ENCODE measurements around the gene NRG2. TPM values are rescaled to one million over a fixed set of nuclear protein-coding genes. Genes with fewer than 3 reads are reported as not detected.

NRG2 gene
- total and polyA plus RNA-seq, 10 donors, result 0.83 to 7.7 (median 4.4) TPM

DNA sequence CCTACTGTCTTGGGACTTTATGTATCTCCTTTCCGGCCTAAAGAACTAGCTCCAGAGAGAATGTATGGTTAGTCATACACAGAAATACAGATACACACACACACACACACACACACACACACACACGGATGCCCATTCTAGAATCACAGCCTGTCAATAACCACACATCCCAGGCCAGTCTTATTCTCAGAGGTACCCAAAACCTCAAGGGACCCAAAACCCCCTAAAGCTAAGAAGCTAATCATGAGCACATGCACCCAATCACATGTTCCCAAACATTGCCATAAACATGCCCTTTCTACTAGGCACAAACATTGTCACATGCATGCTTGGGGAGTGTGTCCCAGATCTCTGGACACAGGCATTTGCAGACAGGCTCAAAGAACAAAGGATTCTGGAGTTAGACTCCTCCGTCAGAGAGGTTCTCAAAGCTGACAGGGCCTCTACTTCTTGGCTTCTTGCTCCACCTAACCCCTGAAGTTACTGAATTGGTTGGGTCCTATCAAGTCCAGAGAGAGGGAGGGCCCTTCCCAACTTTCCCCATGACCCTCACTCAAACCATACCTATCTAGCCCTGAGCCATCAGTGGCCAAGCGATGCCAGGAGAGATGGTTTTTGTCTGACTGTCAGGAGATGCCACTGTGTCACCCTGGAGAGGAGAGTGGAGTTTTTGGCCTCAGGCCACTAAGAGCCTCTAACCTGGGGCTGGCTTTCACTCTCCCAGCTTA lies 78.7 kb downstream of the NRG2 start:
- intact Hi-C loops (cut with DNase I; ENCODE audit: low total_unique reads), result no loop called here
- Histone ChIP-seq H3K4me1 (peaks cover 5 to 14% (median 9%) of the 10 kb centered on the region in 6 donors), H3K36me3 (no peaks in the 10 kb centered on the region), H3K9me3 (no peaks in the 10 kb centered on the region), H3K4me3 (no peak overlapping the region), H3K27me3 (replicated peaks in 1 of 7) (peaks cover 0 to 6% (median 0%) of the 10 kb centered on the region in 7 donors), H3K27ac (no peak overlapping the region)
- no peak for DNase-seq
- 83 to 93% (median 91%) methylated on average over 4 of the region's 4 CpGs for WGBS, 5 donors
- TF ChIP-seq CTCF (IDR thresholded peaks at IDR 0.05 in 8 of 11, conservative IDR thresholded peaks at IDR 0.05 in 3 of 11), result no peak
- no peak for TF ChIP-seq POLR2A (IDR thresholded peaks at IDR 0.05)
- no peak for TF ChIP-seq POLR2AphosphoS5 (IDR thresholded peaks at IDR 0.05)

- TF ChIP-seq POLR2A (IDR thresholded peaks at IDR 0.05) (no peak), POLR2AphosphoS5 (IDR thresholded peaks at IDR 0.05) (no peak), CTCF (IDR thresholded peaks at IDR 0.05 in 8 of 11, conservative IDR thresholded peaks at IDR 0.05 in 3 of 11) (no peak)
- Histone ChIP-seq H3K27ac (no peak overlapping the region), H3K27me3 (replicated peaks in 1 of 7) (no peaks in the 10 kb centered on the region), H3K36me3 (no peaks in the 10 kb centered on the region), H3K9me3 (no peaks in the 10 kb centered on the region), H3K4me1 (no peaks in the 10 kb centered on the region), H3K4me3 (no peak overlapping the region)
- intact Hi-C loops (cut with DNase I; ENCODE audit: low total_unique reads), result no loop called here
- DNase-seq, result no peak
- 25 to 57% (median 46%) methylated on average over 1 of the region's 1 CpG for WGBS, 5 donors
Observed at GRCh38 chr5:139962445-139962844, 80.7 kb downstream of the NRG2 start.

DNA sequence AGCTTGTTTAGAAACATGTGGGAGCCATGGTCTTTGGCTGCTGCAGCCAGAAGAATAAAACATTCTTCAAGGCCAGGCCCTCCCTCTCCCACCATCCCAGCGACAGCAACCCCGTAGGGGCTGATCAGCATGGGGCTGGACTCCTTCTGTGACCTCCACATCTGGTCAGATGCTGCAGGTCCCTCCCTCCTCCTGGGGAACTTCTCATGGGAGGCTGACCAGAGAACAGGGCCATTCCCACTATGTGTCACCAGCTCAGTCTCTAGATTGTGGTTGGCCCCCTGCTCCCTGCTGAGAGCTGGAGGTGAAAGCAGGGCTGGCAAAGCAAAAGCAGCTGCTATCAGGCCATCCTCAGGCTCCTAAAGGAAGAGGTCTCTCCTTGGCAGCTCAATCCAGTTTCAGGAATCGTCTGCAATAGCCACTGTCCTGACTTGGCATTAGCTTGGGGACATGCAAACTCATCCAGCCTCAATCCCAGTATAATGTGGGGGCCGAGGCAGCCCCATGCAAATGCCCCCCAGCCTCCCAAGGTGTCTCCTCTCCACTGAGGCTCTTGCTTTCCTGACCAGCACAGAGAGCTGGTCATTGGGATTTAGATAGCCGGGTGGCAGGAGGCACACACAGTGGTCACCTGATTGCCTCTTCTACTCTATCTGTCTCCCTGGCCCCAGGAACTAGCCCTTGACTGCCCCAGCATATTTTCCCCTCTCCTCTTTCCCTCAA lies 81.5 kb downstream of the NRG2 start:
- no peak overlapping the region for H3K27ac ChIP-seq
- intact Hi-C loops (cut with DNase I; ENCODE audit: low total_unique reads), result no loop called here
- TF ChIP-seq CTCF (IDR thresholded peaks at IDR 0.05 in 8 of 11, conservative IDR thresholded peaks at IDR 0.05 in 3 of 11), result no peak
- TF ChIP-seq POLR2A (IDR thresholded peaks at IDR 0.05), result no peak
- no peak for TF ChIP-seq POLR2AphosphoS5 (IDR thresholded peaks at IDR 0.05)
- no peaks in the 10 kb centered on the region for H3K4me1 ChIP-seq
- H3K27me3 ChIP-seq (replicated peaks in 1 of 7), result no peaks in the 10 kb centered on the region
- no peaks in the 10 kb centered on the region for H3K9me3 ChIP-seq
- WGBS, 5 donors, result 68 to 78% (median 74%) methylated on average over 4 to 5 of the region's 5 CpGs
- no peaks in the 10 kb centered on the region for H3K36me3 ChIP-seq
- no peak for DNase-seq
- no peak overlapping the region for H3K4me3 ChIP-seq

- intact Hi-C loops (cut with DNase I; ENCODE audit: low total_unique reads), result no loop called here
- Histone ChIP-seq H3K4me3 (no peak overlapping the region), H3K36me3 (no peaks in the 10 kb centered on the region), H3K4me1 (no peaks in the 10 kb centered on the region), H3K9me3 (no peaks in the 10 kb centered on the region), H3K27ac (no peak overlapping the region), H3K27me3 (replicated peaks in 1 of 7) (no peaks in the 10 kb centered on the region)
- 62 to 86% (median 83%) methylated on average over 9 of the region's 9 CpGs for WGBS, 5 donors
- no peak for TF ChIP-seq CTCF (IDR thresholded peaks at IDR 0.05 in 8 of 11, conservative IDR thresholded peaks at IDR 0.05 in 3 of 11)
- TF ChIP-seq POLR2AphosphoS5 (IDR thresholded peaks at IDR 0.05), result no peak
- no peak for TF ChIP-seq POLR2A (IDR thresholded peaks at IDR 0.05)
- DNase-seq, result no peak
Observed at GRCh38 chr5:139960723-139961383, 82.2 kb downstream of the NRG2 start.
